GM19240 (cell line): Measurements from ENCODE around the gene ENPP1.

Experiments used
- DNase-seq: peaks from one replicate; pipeline ENCODE4 v3.0.0; 2011; ENCODE audit warnings: low spot score; ENCODE audit not compliant: insufficient read length

ENPP1 gene

DNA sequence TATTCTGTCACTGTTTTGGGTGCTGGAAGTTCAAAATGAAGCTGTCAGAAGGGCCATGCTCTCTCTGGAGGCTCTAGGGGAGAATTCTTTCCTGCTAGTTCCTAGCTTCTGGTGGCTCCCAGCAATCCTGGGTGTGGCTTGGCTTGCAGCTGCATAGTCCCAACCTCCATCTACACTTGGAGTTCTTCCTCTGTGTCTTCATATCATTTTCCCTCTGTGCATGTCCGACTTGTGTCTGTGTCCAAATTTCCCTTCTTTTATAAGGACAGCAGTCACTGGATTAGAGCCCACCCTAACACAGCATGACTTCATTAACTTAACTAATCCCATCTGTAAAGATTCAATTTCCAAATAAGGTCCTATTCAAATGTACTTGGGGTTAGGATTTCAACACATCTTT, 23.3 kb upstream of the ENPP1 start:
- DNase-seq: no peak

DNA sequence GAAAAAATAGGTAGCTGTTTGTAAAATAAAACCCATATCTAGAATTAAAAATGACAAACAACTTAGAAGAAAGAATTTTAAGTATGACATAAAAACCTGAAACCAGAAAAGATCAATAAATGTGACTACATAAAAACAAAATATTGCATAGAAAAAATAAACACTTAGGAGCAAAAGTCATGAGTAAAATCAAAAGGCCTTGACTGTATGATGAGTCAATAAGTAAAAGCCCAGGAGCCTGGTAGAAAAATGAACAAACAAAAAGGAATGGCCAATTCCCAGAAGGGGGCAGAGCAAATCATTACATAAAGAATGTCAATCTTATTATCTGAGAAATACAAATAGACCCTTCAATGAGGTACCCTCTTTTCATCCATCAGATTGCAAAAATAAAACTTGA, 20.7 kb upstream of the ENPP1 start:
- DNase-seq: no peak

DNA sequence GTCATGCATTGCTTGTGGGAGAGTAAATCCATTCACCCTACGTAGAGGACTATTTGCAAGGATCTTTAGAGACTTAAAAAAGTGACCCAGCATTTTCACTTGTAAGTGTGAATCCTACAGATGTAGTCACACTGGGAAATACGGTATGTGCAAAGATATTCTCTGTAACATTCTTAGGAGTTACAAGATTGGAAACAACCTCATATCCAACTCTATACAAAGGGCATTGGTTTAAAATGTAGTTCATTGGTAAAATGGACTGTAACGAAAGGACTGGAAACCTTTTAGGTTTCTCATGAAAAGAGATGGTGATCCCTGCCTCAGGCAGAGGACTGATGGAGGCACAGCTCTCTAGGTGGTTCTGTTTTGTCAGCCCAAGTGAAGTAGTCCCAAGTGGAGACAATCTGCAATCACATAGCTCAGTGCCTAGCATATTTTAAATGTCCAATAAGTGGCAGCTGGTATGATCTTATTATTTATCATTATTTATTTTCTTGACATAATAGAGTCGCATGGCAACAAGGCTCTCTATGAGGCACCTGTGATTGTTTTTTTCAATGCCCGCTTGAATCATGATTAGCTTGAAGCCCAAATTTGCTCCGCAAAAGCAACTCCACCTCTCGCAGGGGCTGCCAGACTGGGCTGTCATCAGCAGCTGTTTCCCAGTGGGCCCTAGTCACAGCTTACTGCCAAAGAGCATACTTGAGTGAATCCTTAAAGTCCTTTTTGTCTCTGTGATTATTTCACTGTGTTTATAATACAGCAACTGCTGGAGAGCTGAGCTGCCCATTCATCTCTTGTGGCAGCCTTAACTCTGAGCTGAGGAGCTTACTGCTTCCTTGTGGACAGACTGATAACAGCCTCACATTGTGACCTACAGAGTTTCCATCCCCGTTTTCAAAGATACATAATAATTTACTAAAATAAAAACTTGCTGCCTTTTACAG, 19.8 kb upstream of the ENPP1 start:
- DNase-seq: no peak

DNA sequence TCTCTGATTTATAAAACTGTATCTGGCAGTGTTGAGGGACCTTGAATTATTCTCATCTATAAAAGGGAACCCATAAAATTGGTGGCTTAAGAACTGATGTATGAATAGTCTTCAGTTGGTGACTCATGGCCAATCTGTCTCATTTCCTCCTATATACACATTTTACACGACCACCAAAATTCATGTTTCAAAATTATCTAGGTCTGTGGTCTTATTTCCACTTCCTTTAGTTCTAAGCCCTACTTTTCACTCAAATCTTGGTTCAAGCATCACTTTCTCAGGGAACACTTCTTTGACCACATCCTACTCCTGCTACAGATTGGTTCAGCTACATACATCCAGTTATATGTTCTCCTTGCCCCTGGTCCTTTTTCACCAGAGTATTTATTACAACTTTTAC, 18.6 kb upstream of the ENPP1 start:
- no peak for DNase-seq

DNA sequence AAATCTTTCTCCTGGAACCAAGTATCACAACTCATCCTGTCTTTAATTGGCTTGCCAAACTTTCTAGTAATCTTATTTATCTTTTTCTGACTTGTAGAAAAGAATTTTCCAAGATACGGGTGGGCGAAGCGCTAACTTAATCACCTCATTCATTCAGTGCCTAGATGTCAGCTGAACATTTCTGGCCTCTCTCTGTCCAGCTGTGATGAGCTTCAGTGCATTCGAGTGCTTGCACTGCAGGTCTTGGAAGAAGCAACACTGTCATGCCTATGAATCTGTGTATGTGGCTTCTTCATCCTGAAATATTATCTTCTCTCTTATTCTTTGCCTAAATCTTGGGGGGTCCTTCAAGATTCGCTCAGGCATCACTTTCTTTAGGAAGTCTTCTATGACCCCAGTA, 16.3 kb upstream of the ENPP1 start:
- no peak for DNase-seq

DNA sequence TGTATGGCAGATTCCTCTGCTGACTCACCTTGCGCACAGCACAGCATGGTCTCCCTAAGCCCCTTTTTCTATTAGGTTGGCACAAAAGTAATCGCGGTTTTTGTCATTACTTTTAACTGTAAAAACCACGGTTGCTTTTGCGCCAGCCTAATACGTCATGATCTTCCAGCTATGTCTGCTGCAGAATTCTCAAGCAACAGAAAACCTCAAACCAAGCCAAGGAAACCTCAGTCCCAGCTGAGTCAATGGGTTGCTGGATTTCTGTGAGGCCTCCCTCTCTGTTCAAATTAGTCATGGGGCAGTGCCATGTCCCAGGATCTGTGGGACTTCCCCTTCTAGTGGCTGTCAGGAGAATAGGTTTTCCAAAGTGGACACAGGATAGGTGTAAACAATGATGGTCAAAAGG, 15.7 kb upstream of the ENPP1 start:
- no peak for DNase-seq

DNA sequence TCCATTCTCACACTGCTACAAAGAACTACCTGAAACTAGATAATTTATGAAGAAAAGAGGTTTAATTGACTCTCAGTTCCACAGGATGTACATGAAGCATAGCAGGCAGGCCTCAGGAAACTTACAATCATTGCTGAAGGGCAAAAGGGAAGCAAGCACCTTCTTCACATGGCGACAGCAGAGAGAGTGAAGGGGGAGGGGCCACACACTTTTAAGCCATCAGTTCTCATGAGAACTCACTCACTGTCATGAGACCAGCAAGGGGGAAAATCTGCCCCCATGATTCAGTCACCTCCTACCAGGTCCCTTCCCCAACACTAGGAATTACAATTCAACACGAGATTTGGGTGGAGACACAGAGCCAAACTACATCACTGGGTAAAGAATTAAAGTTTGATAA, 12.5 kb upstream of the ENPP1 start:
- no peak for DNase-seq

DNA sequence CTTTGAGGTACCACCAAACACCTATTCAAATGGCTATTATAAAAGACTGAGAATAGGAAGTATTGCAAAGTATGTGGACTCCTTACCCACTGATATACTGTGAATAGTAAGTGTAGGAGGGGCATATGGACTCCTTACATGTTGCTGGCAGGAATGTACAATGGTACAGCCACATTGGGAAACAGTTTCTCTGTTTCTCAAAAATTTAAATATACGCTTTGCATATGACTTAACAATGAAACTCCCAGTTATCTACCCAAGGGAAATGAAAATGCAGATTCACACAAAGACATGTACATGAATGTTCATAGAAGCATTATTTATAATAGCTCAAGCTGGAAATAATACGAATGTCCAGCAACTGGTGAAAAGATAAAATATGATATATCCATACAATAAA, 5.5 kb upstream of the ENPP1 start:
- DNase-seq: no peak

DNA sequence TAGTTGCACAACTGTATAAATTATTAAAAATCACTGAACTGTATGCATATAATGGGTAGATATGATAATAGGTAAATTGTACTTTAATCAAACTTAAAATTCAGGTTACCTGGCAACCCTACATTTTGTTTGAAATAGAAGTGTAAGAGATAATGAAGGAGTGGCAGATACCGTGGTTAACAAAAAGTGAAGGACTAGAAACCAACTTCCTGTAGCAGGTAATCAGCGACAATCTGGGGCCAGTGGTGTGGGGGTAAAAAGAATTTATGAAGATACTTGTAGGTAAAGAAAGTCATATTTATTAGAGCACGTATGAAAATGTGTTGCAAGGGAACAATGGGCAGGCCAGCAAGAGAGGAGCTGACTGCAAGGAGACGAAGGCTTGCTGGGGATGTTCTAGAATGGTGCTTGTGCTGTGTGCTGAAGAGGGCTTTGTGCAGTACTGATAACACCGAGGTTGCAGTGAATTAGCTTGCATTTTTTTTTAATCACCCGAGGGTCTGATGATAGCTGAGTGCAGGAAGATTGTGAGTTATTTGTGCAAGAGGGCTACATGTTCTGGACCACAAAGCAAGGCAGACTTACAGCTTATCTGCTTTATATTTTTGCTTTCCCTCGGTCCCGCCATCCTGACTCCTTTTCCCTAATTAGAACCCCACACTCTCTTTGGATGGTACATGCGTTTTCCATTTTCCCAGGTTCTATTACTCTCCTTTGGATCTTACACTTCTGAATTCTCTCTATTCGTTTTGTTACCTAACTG, 4.6 kb upstream of the ENPP1 start:
- DNase-seq: no peak

DNA sequence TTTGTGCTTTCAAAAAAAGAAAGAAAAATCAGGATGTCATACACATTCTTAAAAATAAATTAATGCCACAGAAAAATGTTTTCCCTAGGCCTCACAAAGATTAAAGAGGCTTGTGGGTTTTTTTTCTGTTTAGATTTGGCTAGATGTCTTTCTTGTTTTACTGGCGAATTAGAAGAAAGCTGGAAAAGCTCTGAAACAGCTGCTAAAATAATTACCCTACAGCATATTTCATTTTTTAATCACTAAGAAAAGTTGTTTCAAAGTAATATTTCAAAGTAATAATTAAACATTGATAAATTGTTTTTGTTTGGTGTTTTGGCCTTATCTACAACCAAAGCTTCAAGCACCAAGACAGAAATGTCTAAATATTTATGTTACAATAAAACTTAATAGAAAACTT, 3.7 kb upstream of the ENPP1 start:
- DNase-seq: no peak

DNA sequence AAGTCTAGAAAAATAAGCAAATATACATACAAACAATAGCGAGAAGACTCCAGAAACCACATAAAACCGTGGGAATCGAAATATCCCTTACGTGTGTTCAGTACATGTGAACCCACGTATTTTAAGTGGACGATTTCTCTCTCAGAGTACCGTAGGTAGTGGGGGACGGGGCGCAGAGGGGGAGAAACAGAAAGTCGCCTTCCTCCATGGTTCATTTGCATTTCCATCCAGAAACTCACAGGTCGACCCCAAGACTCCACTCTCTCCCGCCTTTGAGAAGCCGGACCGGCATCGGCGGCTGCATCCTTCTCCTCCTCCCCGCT, 538 bp upstream of the ENPP1 start:
- no peak for DNase-seq

DNA sequence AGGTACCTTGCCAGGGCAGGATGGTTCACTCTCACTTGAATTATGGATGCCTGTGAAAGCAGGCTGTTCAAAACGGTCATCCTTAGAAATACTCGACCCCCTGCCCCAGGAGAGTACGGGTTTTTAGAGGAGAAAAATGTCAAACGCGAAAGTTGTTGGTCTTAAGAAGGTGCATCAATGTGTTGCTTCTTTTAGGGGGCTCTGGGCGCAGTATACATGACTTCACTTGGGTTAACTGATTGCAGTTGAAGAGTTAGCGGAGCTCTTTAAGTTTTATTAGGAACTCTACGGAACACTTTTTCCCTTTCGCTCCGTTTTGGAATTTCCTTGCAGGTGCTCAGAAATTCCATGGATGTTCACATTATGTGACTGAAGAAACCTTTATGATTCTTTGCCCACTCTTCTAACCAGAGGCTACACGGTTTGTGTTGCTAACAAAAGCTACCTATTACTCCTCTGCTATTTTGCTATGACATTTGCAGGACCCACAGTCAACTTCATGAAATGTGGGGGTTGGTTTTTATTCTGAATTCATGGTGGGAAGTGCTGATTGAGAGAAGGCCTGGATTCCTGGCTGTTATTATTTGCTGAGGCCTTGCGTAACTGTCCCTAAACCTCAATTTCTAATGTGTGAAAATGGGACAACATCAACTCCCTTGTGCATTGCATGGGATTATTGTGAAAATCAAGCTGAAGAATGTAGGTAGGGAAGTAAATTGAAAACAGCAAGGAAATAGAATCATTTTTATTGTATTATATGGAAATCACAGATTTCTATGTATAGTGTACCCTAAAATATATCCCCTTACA, 845 bp downstream of the ENPP1 start:
- no peak for DNase-seq

DNA sequence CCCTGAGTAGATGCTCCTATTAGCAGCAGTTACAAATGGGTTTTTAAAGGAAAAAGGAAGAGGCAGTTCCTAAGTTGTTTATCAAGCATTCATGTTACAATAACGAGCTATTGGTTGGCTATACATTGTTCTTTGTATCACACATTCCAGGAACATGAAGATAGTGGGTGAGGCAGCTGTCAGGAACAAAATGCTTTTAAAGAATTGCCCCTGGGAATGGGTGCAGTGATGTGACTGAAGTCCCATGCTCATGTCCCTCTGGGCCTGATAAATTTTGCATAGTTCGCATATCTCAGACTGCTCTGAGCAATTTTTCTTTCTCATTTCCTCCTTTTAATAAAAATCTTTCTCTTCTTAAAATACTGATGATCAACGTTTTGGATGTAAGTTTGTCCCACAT, 3.7 kb downstream of the ENPP1 start:
- DNase-seq: no peak

DNA sequence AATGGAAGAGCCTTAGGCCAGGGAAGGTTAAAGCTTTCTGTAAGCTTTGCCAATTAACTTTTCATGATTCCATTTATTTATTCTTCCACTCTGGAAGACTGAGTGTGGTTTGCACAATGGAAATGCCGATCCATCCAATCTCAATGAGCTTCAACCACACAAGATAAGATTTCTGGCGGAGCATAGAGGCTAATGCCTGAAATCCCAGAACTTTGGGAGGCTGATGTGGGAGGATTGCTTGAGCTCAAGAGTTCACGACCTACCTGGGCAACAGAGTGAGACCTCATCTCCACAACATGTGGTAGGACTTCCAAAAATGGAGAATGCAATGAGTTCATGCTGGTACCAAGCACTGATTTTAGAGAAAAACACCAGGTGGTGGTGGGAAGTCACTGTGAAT, 6.2 kb downstream of the ENPP1 start:
- DNase-seq: no peak

DNA sequence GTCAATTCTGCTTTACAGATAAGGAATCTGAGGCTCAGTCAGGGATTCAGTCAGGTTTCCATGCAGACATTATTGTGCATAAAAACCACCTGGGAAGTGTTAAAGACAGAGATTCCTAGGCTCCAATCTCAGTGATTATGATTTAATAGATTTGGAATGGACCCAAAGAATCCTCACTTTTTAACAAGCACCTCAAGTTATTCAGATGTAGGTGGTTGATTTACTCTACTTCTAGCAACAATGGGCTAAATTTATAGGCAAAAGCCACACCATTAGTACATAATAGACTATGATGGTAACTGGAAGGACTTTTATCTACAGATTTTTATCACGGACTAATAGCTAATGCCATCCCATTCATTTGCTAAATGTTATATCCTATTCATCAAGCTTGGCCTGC, 9.0 kb downstream of the ENPP1 start:
- no peak for DNase-seq

DNA sequence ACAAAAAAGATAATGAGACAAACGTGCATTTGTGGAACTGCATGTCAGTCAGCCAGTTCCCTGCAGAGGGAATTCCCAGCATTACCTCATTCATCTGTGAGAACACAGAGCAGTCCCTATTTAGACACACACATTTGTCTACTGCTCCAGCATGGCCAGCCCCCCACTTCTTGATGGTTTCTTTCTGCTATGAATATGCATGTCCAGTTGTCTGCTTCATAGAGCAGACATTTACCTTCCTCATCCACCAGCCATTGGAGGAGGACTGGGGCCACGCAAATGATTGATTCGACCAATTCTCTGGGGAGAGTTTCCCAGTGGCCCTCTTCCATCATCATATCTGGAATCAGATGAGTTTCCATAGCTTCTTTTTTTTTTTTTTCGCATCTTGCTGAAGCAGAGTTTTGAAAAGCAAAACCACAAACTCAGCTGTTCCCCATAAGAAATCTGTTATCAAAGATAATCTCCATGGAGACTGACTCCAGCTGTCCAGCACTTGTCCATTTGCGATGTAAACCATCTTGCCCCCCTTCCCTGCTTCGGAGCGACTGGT, 11.8 kb downstream of the ENPP1 start:
- no peak for DNase-seq

DNA sequence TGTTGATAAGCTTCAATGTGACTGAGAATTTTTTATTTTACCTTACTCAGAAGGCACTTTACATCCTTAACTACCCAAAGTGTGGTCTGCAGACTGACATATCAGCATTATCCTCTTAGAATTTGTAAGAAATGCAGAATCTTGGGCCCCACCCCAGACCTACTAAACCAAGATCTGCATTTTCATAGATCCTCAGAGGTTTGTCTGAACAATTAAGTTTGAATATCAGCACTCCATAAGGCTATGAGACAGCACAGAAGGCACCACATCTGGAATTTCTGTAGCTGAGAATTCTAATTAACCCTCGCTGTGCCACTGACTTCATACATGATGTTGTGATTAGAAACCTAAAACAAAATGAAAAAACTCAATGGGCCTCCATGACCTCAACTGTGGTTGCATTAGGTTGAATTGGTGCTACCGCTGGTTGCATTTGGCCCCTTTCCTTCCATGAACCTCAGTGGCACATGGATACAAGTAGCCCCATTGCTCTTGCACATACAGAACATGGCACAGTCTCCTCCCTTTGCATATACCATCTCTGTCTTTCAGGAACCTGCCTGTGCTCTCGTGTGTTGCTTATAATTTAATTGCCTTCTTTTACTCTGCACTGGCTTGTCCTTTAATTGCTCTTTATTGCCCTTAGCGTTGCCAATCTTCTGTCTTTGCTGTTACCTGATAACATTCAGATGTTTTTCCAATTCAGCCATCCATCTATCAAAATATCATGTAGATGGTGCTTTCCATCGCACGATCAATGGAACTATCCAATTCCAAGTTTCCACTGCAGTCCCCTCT, 13.4 kb downstream of the ENPP1 start:
- no peak for DNase-seq

DNA sequence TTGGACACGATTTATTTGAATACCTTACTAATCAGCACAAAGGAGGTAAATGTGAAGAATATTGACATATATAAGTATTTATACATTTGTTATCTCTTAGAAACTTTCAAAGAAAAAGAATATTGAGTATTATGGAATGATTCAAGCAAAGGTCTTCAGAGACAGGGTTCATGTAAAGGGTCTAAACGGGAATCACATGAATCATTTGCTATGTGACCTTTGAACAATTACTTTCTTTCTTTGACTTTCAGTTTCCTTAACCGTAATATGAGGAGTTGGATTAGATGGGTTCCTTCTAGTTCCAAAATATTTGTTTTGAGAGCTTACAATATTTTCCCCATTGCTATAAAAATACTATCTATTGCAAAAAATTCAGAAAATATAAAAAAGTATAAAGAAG, 14.3 kb downstream of the ENPP1 start:
- DNase-seq: no peak

DNA sequence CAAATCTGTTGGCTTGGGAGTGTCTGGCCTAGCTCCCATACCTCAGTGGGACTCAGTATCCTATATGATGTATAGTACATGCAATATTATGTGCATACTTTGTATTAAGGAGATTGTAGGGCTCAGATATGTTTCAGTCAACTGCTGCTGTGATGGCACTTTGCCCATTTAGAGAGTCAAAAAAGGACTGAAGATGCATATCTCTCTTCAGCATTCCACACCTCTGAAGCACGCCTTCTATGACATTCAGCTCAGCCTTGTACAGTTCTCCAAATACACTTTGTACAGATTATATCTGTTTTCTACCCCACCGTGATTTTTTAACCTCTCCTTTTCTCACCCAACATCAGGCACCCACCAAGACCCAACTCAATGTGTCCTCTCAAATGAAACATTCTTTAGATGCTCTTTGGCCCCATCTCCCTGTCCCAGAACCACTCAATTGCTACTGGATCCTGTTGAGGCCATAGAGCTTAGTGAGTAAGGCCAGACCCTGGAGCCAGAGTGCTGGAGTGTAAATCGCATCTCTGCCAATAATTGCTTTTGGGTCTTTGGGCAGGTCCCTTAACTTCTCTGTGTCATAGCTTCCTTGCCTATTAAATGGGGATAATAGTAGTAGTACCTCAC, 15.6 kb downstream of the ENPP1 start:
- no peak for DNase-seq

DNA sequence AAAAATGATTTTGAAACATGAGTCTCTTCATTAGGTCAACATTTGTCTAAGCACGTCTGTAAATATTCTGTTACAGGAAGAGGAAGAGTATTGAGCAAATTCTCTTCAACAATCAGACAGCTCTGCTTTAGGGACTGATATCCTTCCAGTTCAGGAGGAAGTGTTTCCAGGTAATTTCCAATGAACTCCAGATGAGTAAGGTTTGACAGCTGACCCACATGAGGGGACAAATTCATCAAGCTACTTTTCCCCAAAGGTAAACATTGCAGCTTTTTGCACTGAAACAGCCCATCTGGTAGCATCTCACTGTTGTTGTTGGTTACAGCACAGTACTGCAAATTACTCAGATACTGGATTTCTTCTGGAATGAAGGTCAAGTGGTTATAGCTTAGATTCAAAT, 18.1 kb downstream of the ENPP1 start:
- DNase-seq: no peak

DNA sequence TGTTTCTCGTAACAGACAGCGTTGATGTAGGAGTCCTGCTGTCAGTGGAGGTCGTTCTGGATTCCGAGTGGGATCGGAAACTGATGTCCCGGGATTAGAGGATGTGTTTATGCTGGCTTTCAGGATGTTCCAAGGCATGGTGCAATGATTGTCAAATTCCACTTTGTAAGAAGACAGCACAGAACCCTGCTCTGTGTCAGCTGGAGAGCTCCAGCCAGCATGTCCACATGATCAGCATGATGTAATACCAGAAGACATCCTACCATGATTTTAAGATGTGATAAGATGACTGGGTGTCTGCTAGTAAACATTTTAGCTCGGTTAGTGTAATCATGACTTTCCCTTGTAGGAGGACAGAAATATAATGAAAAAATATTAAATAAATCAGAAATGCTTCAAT, 20.3 kb downstream of the ENPP1 start:
- DNase-seq: no peak
